Stomach smooth muscle (tissue), 2 donors: ENCODE results near the gene PI4KB.
A peak's percentile ranks its signal among the peaks of the same experiment; 100 is the strongest.

Source experiments
- H3K27ac ChIP-seq: one replicate; pipeline ENCODE4 v1.7.0; 2013; ENCODE audit warnings: mild to moderate bottlenecking, low read length, inconsistent platforms
- H3K27me3 ChIP-seq, 2 donors: one replicate each; pipeline ENCODE4 v1.7.0; 2013; ENCODE audit warnings: low read length in 2 of 2; ENCODE audit not compliant: insufficient read depth in 2 of 2, control insufficient read depth in 1 of 2
- H3K36me3 ChIP-seq, 2 donors: one replicate each; pipeline ENCODE4 v1.7.0; 2013; ENCODE audit warnings: low read length in 2 of 2; ENCODE audit not compliant: control insufficient read depth in 2 of 2, insufficient read depth in 2 of 2
- H3K4me1 ChIP-seq: one replicate; pipeline ENCODE4 v1.7.0; 2013; ENCODE audit warnings: low read length; ENCODE audit not compliant: control insufficient read depth, insufficient read depth
- H3K4me3 ChIP-seq, 2 donors: one replicate each; pipeline ENCODE4 v1.7.0; 2013; ENCODE audit warnings: low read length in 2 of 2
- H3K9ac ChIP-seq, 2 donors: one replicate each; pipeline ENCODE4 v1.7.0; 2013; ENCODE audit warnings: low read length in 2 of 2, mild to moderate bottlenecking in 1 of 2
- H3K9me3 ChIP-seq, 2 donors: one replicate each; pipeline ENCODE4 v1.7.0; 2013; ENCODE audit warnings: low read length in 2 of 2; ENCODE audit not compliant: control insufficient read depth in 2 of 2
- donor health status: healthy.
- donor health status: Pancreatic carcinoma.

Gene PI4KB

GRCh38 chr1:151309811-151310323 lies 17.3 kb downstream of the PI4KB start:
- H3K27ac ChIP-seq = peak overlapping the region; percentile 76
- H3K4me1 ChIP-seq = peaks cover 49% of the 10 kb centered on the region
- no peak overlapping the region for H3K4me3 ChIP-seq
- peak overlapping the region; percentile 12 to 36 for H3K9ac ChIP-seq
- H3K36me3 ChIP-seq = peaks cover 49 to 59% of the 10 kb centered on the region in 2 donors
- H3K9me3 ChIP-seq = no peaks in the 10 kb centered on the region
- no peaks in the 10 kb centered on the region for H3K27me3 ChIP-seq

DNA sequence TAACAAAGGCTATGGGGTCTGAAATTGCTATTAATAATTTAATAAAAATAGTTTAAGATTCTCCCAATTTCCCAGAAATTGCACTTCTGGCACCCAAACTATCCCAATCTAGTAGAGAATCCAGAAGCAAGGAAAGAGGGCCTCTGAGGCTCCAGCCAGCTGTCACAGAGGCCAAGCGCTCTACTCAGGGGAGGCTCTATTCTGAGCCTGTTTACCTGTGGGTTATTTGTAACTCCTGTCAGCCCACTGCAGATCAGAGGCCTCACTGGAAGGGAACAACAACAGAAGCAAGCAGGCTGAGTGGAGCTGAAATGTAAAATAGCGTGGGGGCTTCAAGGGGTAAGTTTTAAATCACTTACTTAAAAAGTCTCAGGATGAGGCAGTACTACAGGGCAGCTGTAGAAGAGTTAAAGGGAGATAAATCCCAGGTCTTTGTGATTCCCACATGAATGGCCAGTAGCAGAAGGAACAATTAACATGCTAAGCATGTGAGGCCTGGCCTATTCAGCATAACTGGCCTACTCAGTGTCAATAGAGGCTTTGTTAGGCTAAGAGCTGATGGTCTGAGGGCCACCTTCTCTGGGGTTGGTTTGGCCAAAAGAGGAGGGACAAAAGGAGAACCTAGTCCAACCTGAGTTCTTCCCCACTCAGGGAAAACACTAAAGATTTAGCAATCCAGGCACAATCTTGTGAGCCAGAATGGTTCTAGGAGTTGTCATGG lies 32.3 kb downstream of the PI4KB start:
- Histone ChIP-seq H3K4me1 (no peaks in the 10 kb centered on the region), H3K9ac (peak overlapping the region in 1 of 2 donors; percentile 22), H3K27me3 (no peaks in the 10 kb centered on the region), H3K9me3 (no peaks in the 10 kb centered on the region), H3K4me3 (no peak overlapping the region), H3K27ac (no peak overlapping the region), H3K36me3 (peaks cover 63 to 73% of the 10 kb centered on the region in 2 donors)

- no peak overlapping the region for H3K4me3 ChIP-seq
- H3K9me3 ChIP-seq = no peaks in the 10 kb centered on the region
- no peak overlapping the region for H3K27ac ChIP-seq
- no peaks in the 10 kb centered on the region for H3K27me3 ChIP-seq
- peaks cover 4% of the 10 kb centered on the region for H3K4me1 ChIP-seq
- peaks cover 58 to 71% of the 10 kb centered on the region in 2 donors for H3K36me3 ChIP-seq
- no peak overlapping the region for H3K9ac ChIP-seq
Observed at GRCh38 chr1:151293093-151293492, 34.1 kb downstream of the PI4KB start.

GRCh38 chr1:151292207-151293030 lies 34.8 kb downstream of the PI4KB start:
- H3K27ac ChIP-seq = no peak overlapping the region

DNA sequence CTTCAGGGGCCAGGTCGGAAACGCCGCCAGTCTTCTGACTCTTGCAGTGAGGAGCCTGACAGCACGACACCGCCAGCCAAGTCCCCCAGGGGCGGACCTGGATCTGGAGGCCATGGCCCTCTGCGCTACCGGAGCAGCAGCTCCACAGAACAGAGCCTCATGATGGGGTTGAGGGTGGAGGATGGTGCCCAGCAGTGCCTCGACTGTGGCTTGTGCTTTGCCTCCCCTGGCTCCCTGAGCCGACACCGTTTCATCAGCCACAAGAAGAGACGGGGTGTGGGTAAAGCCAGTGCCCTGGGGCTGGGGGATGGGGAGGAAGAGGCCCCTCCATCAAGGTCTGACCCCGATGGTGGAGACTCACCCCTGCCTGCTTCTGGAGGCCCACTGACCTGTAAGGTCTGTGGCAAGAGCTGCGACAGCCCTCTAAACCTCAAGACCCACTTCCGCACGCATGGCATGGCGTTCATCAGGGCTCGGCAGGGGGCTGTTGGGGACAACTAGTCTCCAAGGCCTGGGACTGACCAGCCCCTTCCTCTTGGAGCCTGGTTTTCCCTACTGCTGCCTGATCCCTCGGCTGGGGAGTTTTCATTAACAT lies 36.4 kb downstream of the PI4KB start:
- Histone ChIP-seq H3K36me3 (peaks cover 69 to 79% of the 10 kb centered on the region in 2 donors), H3K27me3 (no peaks in the 10 kb centered on the region), H3K9ac (no peak overlapping the region), H3K27ac (no peak overlapping the region), H3K4me3 (no peak overlapping the region), H3K4me1 (peaks cover 4% of the 10 kb centered on the region), H3K9me3 (no peaks in the 10 kb centered on the region)

More at GRCh38 chr1:151292207-151293030, 34.8 kb downstream of the PI4KB start:
- peaks cover 59 to 71% of the 10 kb centered on the region in 2 donors for H3K36me3 ChIP-seq
- peaks cover 4% of the 10 kb centered on the region for H3K4me1 ChIP-seq
- no peaks in the 10 kb centered on the region for H3K9me3 ChIP-seq
- H3K9ac ChIP-seq = no peak overlapping the region
- no peaks in the 10 kb centered on the region for H3K27me3 ChIP-seq
- no peak overlapping the region for H3K4me3 ChIP-seq

DNA sequence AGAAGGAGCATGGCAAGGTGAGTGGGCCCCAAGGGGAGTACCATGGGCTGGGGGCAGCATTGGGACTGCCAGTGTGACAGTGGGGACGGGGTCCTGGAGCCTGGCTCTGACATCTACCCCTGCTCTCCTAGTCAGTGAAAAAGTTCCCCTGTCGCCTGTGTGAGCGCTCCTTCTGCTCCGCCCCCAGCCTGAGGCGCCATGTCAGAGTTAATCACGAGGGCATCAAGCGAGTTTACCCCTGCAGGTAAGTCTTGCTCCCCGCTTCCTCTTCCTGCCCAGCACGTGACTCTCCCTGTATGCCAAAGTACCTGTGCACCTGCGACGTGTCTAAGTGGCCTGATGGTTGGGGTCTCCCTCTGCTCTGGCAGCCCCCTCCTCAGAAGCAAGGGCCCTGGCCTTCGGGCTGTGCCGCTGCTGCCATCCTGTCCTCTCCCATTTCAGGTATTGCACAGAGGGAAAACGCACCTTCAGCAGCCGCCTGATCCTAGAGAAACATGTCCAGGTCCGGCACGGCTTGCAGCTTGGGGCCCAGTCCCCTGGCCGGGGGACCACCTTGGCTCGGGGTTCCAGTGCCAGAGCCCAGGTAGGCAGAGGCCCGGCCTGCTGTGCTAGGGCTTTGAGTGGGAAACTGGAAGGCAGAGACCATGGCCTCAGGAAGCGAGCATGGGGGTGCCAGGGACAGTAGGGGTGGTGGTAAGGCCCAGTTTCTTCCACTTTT lies 37.1 kb downstream of the PI4KB start:
- peaks cover 4% of the 10 kb centered on the region for H3K4me1 ChIP-seq
- no peaks in the 10 kb centered on the region for H3K27me3 ChIP-seq
- no peak overlapping the region for H3K27ac ChIP-seq
- peaks cover 67 to 75% of the 10 kb centered on the region in 2 donors for H3K36me3 ChIP-seq
- H3K9ac ChIP-seq = no peak overlapping the region
- no peaks in the 10 kb centered on the region for H3K9me3 ChIP-seq
- H3K4me3 ChIP-seq = no peak overlapping the region

DNA sequence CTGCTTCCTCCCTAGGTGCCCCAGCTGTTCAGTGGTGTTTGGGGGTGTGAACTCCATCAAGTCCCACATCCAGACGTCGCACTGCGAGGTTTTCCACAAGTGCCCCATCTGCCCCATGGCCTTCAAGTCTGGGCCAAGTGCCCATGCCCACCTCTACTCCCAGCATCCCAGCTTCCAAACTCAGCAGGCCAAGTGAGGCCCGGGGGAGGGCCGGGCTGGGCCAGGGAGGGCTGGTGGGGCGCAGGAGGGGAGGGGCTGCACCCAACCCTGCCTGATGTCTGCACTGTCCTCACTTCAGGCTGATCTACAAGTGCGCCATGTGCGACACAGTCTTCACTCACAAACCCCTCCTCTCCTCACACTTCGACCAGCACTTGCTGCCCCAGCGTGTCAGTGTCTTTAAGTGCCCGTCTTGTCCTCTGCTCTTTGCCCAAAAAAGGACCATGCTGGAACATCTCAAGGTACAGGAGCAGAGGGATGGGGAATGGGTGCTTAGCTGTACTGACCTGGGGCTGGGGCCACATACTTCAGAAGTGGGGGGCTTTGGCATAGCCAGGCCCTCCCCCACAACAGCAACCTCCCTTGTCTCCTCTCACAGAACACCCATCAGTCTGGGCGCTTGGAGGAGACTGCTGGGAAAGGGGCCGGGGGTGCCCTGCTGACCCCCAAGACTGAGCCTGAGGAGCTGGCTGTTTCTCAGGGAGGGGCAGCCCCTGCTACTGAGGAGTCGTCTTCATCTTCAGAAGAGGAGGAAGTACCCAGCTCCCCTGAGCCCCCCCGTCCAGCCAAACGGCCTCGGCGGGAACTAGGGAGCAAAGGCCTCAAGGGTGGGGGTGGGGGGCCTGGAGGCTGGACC lies 37.9 kb downstream of the PI4KB start:
- no peak overlapping the region for H3K4me3 ChIP-seq
- no peak overlapping the region for H3K27ac ChIP-seq
- H3K36me3 ChIP-seq = peaks cover 60 to 67% of the 10 kb centered on the region in 2 donors
- H3K27me3 ChIP-seq = no peaks in the 10 kb centered on the region
- H3K4me1 ChIP-seq = peaks cover 8% of the 10 kb centered on the region
- H3K9me3 ChIP-seq = no peaks in the 10 kb centered on the region
- no peak overlapping the region for H3K9ac ChIP-seq

GRCh38 chr1:151288502-151288901 lies 38.7 kb downstream of the PI4KB start:
- Histone ChIP-seq H3K27ac (no peak overlapping the region), H3K36me3 (peaks cover 53 to 60% of the 10 kb centered on the region in 2 donors), H3K9me3 (no peaks in the 10 kb centered on the region), H3K9ac (no peak overlapping the region), H3K4me1 (peaks cover 16% of the 10 kb centered on the region), H3K27me3 (no peaks in the 10 kb centered on the region), H3K4me3 (no peak overlapping the region)

GRCh38 chr1:151287767-151288500 lies 39.3 kb downstream of the PI4KB start:
- Histone ChIP-seq H3K36me3 (peaks cover 48 to 54% of the 10 kb centered on the region in 2 donors), H3K27me3 (no peaks in the 10 kb centered on the region), H3K4me3 (no peak overlapping the region), H3K9ac (no peak overlapping the region), H3K27ac (no peak overlapping the region), H3K9me3 (no peaks in the 10 kb centered on the region), H3K4me1 (peaks cover 22% of the 10 kb centered on the region)
